ENCODE data around the gene DUS2.

DUS2 gene

GRCh38 chr16:68083239-68083781 lies 60.2 kb downstream of the DUS2 start:
- peaks cover 0 to 3% of the 10 kb centered on the region in 2 donors for H3K36me3 ChIP-seq (ENCODE audit: control insufficient read depth in 1 of 2, insufficient read depth in 2 of 2, low read length in 2 of 2)
- no peaks in the 10 kb centered on the region for H3K27me3 ChIP-seq (ENCODE audit: control insufficient read depth in 1 of 2, insufficient read depth in 2 of 2, low read length in 2 of 2)
- peaks cover 65 to 69% of the 10 kb centered on the region in 2 donors for H3K4me1 ChIP-seq (ENCODE audit: control insufficient read depth in 1 of 2, insufficient read depth in 2 of 2, low read length in 2 of 2)
- peak overlapping the region; percentile 22 to 87 for H3K9ac ChIP-seq (ENCODE audit: low read depth in 1 of 2, low read length in 2 of 2)
- no peak overlapping the region for H3K27ac ChIP-seq (ENCODE audit: low read depth, low read length)
- H3K4me3 ChIP-seq (ENCODE audit: low read depth in 1 of 2, low read length in 2 of 2) = no peak overlapping the region
- H3K9me3 ChIP-seq (ENCODE audit: control insufficient read depth in 1 of 2, low read length in 2 of 2) = no peaks in the 10 kb centered on the region

DNA sequence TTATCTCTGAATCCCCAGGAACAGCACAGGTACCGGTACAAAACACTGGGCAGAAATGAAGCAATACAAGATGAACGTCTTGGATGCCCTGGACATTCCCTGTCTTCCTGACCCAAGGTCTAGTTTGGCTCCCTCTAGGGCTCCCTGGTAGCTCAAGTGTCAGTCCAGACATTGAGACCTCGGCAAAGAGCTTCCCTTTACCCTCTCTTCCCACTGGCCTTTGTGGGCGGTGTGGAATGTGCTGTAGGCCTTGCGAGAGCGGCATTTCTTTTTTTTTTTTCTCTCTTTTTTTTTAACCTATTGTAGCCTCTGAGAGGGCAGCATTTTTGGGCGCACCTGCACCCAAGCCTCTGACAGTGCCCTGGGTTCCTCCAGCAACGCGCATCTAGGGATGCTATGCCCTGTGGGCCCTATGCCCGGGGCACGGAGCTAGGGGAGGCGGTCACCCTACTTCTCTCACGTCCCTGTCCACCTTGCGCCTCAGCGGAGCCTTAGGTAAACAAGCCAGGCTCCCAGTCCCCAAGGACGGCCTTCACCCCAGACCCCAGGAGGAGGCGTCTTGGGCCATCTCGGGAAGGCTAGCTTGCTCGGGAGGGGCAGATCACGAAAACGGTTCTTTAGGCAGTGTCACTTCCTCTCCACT lies 60.9 kb downstream of the DUS2 start:
- Histone ChIP-seq H3K27me3 (ENCODE audit: control insufficient read depth in 1 of 2, insufficient read depth in 2 of 2, low read length in 2 of 2) (no peaks in the 10 kb centered on the region), H3K36me3 (ENCODE audit: control insufficient read depth in 1 of 2, insufficient read depth in 2 of 2, low read length in 2 of 2) (no peaks in the 10 kb centered on the region), H3K27ac (ENCODE audit: low read depth, low read length) (peak overlapping the region; percentile 99), H3K4me3 (ENCODE audit: low read depth in 1 of 2, low read length in 2 of 2) (peak overlapping the region; percentile 62 to 90), H3K9ac (ENCODE audit: low read depth in 1 of 2, low read length in 2 of 2) (peak overlapping the region; percentile 55 to 87), H3K4me1 (ENCODE audit: control insufficient read depth in 1 of 2, insufficient read depth in 2 of 2, low read length in 2 of 2) (peaks cover 61 to 64% of the 10 kb centered on the region in 2 donors), H3K9me3 (ENCODE audit: control insufficient read depth in 1 of 2, low read length in 2 of 2) (no peaks in the 10 kb centered on the region)

DNA sequence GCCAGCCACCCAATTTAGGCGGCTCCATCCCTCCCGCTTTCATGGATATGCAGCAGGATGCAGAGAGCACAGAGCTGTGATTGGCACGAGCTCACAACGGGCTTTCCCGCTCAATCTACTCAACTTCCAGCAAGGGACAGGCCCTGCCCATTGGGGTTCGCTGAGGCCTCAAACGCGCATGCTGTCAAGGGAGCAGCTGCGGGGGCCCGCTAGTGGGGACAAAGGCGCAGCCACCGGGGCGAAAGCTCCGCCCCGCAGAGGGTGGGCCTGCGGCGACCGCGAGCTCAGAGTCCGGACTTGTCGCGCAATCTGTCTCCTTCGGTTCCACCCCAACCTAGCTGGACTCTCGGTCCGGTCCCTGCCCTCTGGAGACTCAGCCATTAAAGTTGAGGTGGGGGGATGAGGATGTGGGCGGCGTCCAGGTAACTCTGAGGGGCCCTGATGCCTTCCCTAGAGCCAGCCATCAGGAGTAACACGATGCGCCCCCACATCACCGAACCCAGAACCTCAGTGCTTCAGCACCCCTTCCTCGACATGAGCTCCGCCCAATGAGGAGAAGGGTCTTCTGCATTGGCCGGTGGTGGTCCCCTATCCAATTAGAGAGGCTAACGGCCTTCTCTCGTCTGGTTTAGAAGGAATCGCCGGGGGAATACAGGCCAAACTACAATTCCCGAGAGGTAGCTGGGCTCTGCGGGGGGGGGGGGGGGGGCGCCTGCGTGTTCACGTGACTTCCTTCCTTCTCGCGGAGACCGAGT lies 61.6 kb downstream of the DUS2 start:
- Histone ChIP-seq H3K27ac (ENCODE audit: low read depth, low read length) (peak overlapping the region; percentile 99), H3K9ac (ENCODE audit: low read depth in 1 of 2, low read length in 2 of 2) (peak overlapping the region; percentile 55 to 87), H3K9me3 (ENCODE audit: control insufficient read depth in 1 of 2, low read length in 2 of 2) (no peaks in the 10 kb centered on the region), H3K27me3 (ENCODE audit: control insufficient read depth in 1 of 2, insufficient read depth in 2 of 2, low read length in 2 of 2) (no peaks in the 10 kb centered on the region), H3K36me3 (ENCODE audit: control insufficient read depth in 1 of 2, insufficient read depth in 2 of 2, low read length in 2 of 2) (no peaks in the 10 kb centered on the region), H3K4me1 (ENCODE audit: control insufficient read depth in 1 of 2, insufficient read depth in 2 of 2, low read length in 2 of 2) (peaks cover 57 to 63% of the 10 kb centered on the region in 2 donors), H3K4me3 (ENCODE audit: low read depth in 1 of 2, low read length in 2 of 2) (peak overlapping the region; percentile 62 to 90)

- Histone ChIP-seq H3K36me3 (ENCODE audit: control insufficient read depth in 1 of 2, insufficient read depth in 2 of 2, low read length in 2 of 2) (no peaks in the 10 kb centered on the region), H3K27me3 (ENCODE audit: control insufficient read depth in 1 of 2, insufficient read depth in 2 of 2, low read length in 2 of 2) (no peaks in the 10 kb centered on the region), H3K4me3 (ENCODE audit: low read depth in 1 of 2, low read length in 2 of 2) (peak within 1 kb of the TSS; percentile 78 to 94), H3K27ac (ENCODE audit: low read depth, low read length) (peak within 1 kb of the TSS; percentile 99), H3K4me1 (ENCODE audit: control insufficient read depth in 1 of 2, insufficient read depth in 2 of 2, low read length in 2 of 2) (peaks cover 49 to 62% of the 10 kb centered on the region in 2 donors), H3K9ac (ENCODE audit: low read depth in 1 of 2, low read length in 2 of 2) (peak within 1 kb of the TSS; percentile 70 to 87), H3K9me3 (ENCODE audit: control insufficient read depth in 1 of 2, low read length in 2 of 2) (no peaks in the 10 kb centered on the region)
Measured at GRCh38 chr16:68085259-68086071, 62.4 kb downstream of the DUS2 start, which contains the start of gene NFATC3. NFATC3 (plus strand) TSS chr16:68085370; CDS start chr16:68085682, 312 bp downstream.

DNA sequence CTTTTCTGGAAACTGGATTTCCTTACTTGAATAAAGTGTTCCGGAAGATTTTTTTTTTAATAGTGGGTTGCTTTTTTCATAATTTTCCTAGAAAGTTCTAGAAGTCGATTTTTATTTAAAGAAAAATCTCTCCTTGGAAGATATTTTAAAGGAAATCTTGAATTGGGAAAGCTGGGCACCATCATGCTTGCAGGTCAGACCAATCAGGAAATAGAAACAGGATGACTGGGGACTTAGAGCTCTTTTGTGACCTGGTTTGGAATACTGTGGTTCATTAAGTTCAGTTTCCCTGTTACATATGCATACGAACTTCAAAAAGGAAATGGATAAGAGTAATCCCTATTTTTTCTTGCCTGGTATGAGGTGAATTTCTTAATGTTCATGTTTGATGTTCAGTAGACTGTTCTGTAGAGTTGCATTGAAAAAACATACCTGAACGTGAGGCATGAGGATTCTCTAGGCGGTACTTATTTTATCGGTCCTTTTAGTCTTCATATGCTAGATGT lies 63.3 kb downstream of the DUS2 start:
- H3K9me3 ChIP-seq (ENCODE audit: control insufficient read depth in 1 of 2, low read length in 2 of 2) = no peaks in the 10 kb centered on the region
- H3K9ac ChIP-seq (ENCODE audit: low read depth in 1 of 2, low read length in 2 of 2) = peak overlapping the region; percentile 70 to 75
- no peaks in the 10 kb centered on the region for H3K36me3 ChIP-seq (ENCODE audit: control insufficient read depth in 1 of 2, insufficient read depth in 2 of 2, low read length in 2 of 2)
- peak overlapping the region; percentile 78 to 94 for H3K4me3 ChIP-seq (ENCODE audit: low read depth in 1 of 2, low read length in 2 of 2)
- peaks cover 48 to 67% of the 10 kb centered on the region in 2 donors for H3K4me1 ChIP-seq (ENCODE audit: control insufficient read depth in 1 of 2, insufficient read depth in 2 of 2, low read length in 2 of 2)
- H3K27me3 ChIP-seq (ENCODE audit: control insufficient read depth in 1 of 2, insufficient read depth in 2 of 2, low read length in 2 of 2) = no peaks in the 10 kb centered on the region
- H3K27ac ChIP-seq (ENCODE audit: low read depth, low read length) = no peak overlapping the region

DNA sequence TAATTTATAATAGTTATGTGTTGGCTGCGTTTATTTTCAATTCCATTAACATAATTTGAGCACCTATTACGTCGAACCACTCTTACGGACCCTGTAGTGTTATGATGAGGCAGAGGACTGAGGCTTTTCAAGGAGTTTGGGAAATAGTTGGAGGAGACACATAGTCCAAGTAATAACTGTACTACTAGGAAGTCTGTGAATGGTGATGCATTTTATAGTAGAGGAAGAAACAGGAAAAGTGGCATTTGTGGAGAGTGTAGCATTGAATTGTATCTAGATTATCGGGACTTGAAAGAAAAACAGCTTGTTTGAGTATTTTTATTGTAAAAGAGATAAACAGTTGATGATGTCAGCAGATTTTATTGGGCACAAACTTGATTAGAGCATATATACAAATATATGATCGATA lies 63.8 kb downstream of the DUS2 start:
- Histone ChIP-seq H3K9me3 (ENCODE audit: control insufficient read depth in 1 of 2, low read length in 2 of 2) (no peaks in the 10 kb centered on the region), H3K4me3 (ENCODE audit: low read depth in 1 of 2, low read length in 2 of 2) (peak overlapping the region; percentile 78 to 94), H3K27me3 (ENCODE audit: control insufficient read depth in 1 of 2, insufficient read depth in 2 of 2, low read length in 2 of 2) (no peaks in the 10 kb centered on the region), H3K4me1 (ENCODE audit: control insufficient read depth in 1 of 2, insufficient read depth in 2 of 2, low read length in 2 of 2) (peaks cover 48 to 67% of the 10 kb centered on the region in 2 donors), H3K36me3 (ENCODE audit: control insufficient read depth in 1 of 2, insufficient read depth in 2 of 2, low read length in 2 of 2) (no peaks in the 10 kb centered on the region), H3K9ac (ENCODE audit: low read depth in 1 of 2, low read length in 2 of 2) (peak overlapping the region; percentile 70 to 75), H3K27ac (ENCODE audit: low read depth, low read length) (no peak overlapping the region)

DNA sequence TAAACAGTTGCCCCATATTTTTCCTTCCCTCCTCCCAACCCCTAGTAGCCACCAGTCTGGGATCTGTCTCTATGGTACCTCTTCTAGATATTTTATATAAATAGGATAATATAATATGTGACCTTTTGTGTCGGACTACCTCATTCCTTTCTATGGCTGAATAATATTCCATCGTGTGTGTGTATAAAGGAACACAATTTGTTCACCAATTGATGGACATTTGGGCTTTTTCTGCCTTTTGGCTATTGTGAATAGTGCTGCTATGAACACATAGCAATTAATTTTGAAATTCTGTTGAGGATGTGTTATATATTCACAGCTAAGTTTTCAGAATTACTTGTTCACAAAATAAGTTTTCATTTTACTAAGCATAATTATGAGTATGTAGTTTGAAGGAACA lies 64.6 kb downstream of the DUS2 start:
- H3K9me3 ChIP-seq (ENCODE audit: control insufficient read depth in 1 of 2, low read length in 2 of 2) = no peaks in the 10 kb centered on the region
- peaks cover 43 to 61% of the 10 kb centered on the region in 2 donors for H3K4me1 ChIP-seq (ENCODE audit: control insufficient read depth in 1 of 2, insufficient read depth in 2 of 2, low read length in 2 of 2)
- no peaks in the 10 kb centered on the region for H3K27me3 ChIP-seq (ENCODE audit: control insufficient read depth in 1 of 2, insufficient read depth in 2 of 2, low read length in 2 of 2)
- peak overlapping the region in 1 of 2 donors; percentile 75 for H3K9ac ChIP-seq (ENCODE audit: low read depth in 1 of 2, low read length in 2 of 2)
- peak overlapping the region in 1 of 2 donors; percentile 0 for H3K4me3 ChIP-seq (ENCODE audit: low read depth in 1 of 2, low read length in 2 of 2)
- no peak overlapping the region for H3K27ac ChIP-seq (ENCODE audit: low read depth, low read length)
- H3K36me3 ChIP-seq (ENCODE audit: control insufficient read depth in 1 of 2, insufficient read depth in 2 of 2, low read length in 2 of 2) = no peaks in the 10 kb centered on the region

DNA sequence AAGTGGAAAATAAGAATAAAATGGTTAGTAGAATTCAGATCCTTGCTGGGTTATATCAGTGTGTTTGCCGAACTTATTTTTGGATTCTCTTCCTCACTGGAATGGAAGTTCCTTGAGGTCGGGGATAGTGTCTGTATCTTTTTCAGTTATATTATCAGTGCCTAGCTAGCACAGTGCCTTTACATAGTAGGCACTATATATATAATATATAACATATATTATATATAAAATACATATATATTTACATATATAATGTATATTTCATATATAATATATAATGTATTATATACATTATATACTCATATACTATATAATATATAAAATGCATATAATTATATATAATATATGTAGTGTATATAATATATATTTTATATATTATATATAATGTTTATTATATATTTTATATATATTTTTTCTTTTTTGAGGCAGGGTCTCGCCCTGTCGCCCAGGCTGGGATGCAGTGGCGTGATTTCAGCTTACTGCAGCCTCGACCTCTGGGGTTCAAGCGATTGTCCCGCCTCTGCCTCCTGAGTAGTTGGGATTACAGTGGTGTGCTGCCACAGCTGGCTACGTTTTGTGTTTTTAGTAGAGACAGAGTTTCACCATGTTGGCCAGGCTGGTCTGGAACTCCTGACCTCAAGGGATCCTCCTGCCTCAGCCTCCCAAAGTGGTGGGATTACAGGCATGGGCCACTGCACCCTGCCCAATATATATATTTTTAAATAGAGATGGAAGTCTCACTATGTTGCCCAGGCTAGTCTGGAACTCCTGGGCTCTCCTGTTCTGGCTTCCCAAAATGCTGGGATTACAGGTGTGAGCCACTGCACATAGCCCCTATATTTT lies 65.3 kb downstream of the DUS2 start:
- Histone ChIP-seq H3K4me1 (ENCODE audit: control insufficient read depth in 1 of 2, insufficient read depth in 2 of 2, low read length in 2 of 2) (peaks cover 37 to 59% of the 10 kb centered on the region in 2 donors), H3K9ac (ENCODE audit: low read depth in 1 of 2, low read length in 2 of 2) (no peak overlapping the region), H3K36me3 (ENCODE audit: control insufficient read depth in 1 of 2, insufficient read depth in 2 of 2, low read length in 2 of 2) (no peaks in the 10 kb centered on the region), H3K27ac (ENCODE audit: low read depth, low read length) (no peak overlapping the region), H3K27me3 (ENCODE audit: control insufficient read depth in 1 of 2, insufficient read depth in 2 of 2, low read length in 2 of 2) (no peaks in the 10 kb centered on the region), H3K4me3 (ENCODE audit: low read depth in 1 of 2, low read length in 2 of 2) (no peak overlapping the region), H3K9me3 (ENCODE audit: control insufficient read depth in 1 of 2, low read length in 2 of 2) (no peaks in the 10 kb centered on the region)

GRCh38 chr16:68089067-68089466 lies 66.0 kb downstream of the DUS2 start:
- H3K27me3 ChIP-seq (ENCODE audit: control insufficient read depth in 1 of 2, insufficient read depth in 2 of 2, low read length in 2 of 2) = no peaks in the 10 kb centered on the region
- H3K36me3 ChIP-seq (ENCODE audit: control insufficient read depth in 1 of 2, insufficient read depth in 2 of 2, low read length in 2 of 2) = no peaks in the 10 kb centered on the region

More at GRCh38 chr16:68089067-68089466, 66.0 kb downstream of the DUS2 start:
- Histone ChIP-seq H3K4me3 (ENCODE audit: low read depth in 1 of 2, low read length in 2 of 2) (no peak overlapping the region), H3K9me3 (ENCODE audit: control insufficient read depth in 1 of 2, low read length in 2 of 2) (no peaks in the 10 kb centered on the region), H3K4me1 (ENCODE audit: control insufficient read depth in 1 of 2, insufficient read depth in 2 of 2, low read length in 2 of 2) (peaks cover 35 to 58% of the 10 kb centered on the region in 2 donors), H3K9ac (ENCODE audit: low read depth in 1 of 2, low read length in 2 of 2) (no peak overlapping the region), H3K27ac (ENCODE audit: low read depth, low read length) (no peak overlapping the region)

Data from duodenal mucosa (tissue), 2 donors.